ENCODE data around the gene WDR31.

WDR31 gene

DNA sequence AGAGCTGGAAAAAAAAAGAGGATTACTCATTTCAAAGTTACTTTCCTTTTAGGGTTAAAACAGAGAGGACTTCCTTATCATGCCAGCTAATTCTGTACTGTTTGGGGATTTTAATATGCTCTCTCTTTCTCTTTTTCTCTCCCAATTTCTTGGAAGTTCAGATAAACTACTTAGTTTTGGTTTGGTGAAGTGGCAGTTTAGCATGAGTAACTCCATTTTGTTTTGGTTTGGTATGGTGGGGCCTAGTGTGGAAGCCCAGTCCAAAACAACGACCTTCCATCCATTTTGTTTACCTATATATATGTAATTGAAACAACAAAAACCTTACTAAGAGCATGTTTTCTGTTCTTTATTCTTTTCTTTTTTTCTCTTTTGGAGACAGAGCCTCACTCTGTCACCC, 5.6 kb upstream of the WDR31 start:
- in situ Hi-C loops (cut with MboI; ENCODE audit: low pct_unique_long_range_greater_than_20kb, low sequenced_read_pairs), result no loop called here
- no peak for DNase-seq

GRCh38 chr9:113345190-113345589, 5.1 kb upstream of the WDR31 start:
- in situ Hi-C loops (cut with MboI; ENCODE audit: low pct_unique_long_range_greater_than_20kb, low sequenced_read_pairs), result no loop called here
- no peak for DNase-seq

- DNase-seq, result peak; percentile 83
- in situ Hi-C loops (cut with MboI; ENCODE audit: low pct_unique_long_range_greater_than_20kb, low sequenced_read_pairs), result no loop called here
Observed at GRCh38 chr9:113343732-113344231, 3.7 kb upstream of the WDR31 start.

- peak; percentile 12 for DNase-seq
- in situ Hi-C loops (cut with MboI; ENCODE audit: low pct_unique_long_range_greater_than_20kb, low sequenced_read_pairs), result no loop called here
Observed at GRCh38 chr9:113341712-113342410, 1.8 kb upstream of the WDR31 start.

DNA sequence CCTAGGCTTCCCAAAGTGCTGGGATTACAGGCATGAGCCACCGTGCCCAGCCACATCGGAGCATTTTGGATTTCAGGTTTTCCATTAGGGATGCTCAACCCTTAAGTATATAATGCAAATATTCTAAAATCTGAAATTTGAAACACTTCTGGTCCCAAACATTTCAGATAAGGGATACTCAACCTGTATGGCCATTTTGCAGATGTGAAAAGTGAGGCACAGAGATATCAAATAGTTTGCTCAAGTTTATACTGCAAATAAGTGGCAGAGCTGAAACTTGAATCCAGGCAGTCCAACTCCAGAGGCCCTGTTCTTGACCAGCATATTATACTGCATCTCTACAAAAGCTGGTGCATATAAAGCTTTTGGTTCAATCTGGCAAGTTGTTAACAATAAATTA, 2.4 kb downstream of the WDR31 start:
- in situ Hi-C loops (cut with MboI; ENCODE audit: low pct_unique_long_range_greater_than_20kb, low sequenced_read_pairs), result no loop called here
- DNase-seq, result no peak

- no peak for DNase-seq
- in situ Hi-C loops (cut with MboI; ENCODE audit: low pct_unique_long_range_greater_than_20kb, low sequenced_read_pairs), result no loop called here
Observed at GRCh38 chr9:113331780-113332179, 8.3 kb downstream of the WDR31 start.

- no peak for DNase-seq
- in situ Hi-C loops (cut with MboI; ENCODE audit: low pct_unique_long_range_greater_than_20kb, low sequenced_read_pairs), result no loop called here
Observed at GRCh38 chr9:113328045-113328782, 11.9 kb downstream of the WDR31 start.

- in situ Hi-C loops (cut with MboI; ENCODE audit: low pct_unique_long_range_greater_than_20kb, low sequenced_read_pairs), result no loop called here
- no peak for DNase-seq
Observed at GRCh38 chr9:113326230-113326629, 13.8 kb downstream of the WDR31 start.

- DNase-seq, result no peak
- in situ Hi-C loops (cut with MboI; ENCODE audit: low pct_unique_long_range_greater_than_20kb, low sequenced_read_pairs), result no loop called here
Observed at GRCh38 chr9:113322671-113323070, 17.4 kb downstream of the WDR31 start.

DNA sequence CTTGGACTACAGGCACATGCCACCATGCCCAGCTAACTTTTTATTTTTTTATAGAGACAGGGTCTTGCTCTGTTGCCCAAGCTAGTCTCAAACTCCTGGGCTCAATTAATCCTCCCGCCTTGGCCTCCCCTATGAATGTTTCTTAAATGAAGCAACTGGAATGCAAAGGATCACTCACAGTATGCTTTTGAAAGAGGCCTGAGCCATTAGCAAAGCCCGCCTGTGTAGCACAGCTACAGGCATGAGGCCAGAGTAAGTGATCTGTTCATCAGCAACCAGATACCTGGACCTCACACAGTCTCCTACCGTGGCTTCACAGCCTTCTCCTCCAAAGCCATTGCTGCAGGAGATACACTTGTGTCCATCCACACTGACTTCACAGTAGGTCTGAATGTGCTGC, 20.0 kb downstream of the WDR31 start:
- in situ Hi-C loops (cut with MboI; ENCODE audit: low pct_unique_long_range_greater_than_20kb, low sequenced_read_pairs), result no loop called here
- DNase-seq, result no peak

- DNase-seq, result no peak
- in situ Hi-C loops (cut with MboI; ENCODE audit: low pct_unique_long_range_greater_than_20kb, low sequenced_read_pairs), result no loop called here
Observed at GRCh38 chr9:113319054-113319453, 21.0 kb downstream of the WDR31 start.

- DNase-seq, result no peak
- in situ Hi-C loops (cut with MboI; ENCODE audit: low pct_unique_long_range_greater_than_20kb, low sequenced_read_pairs), result no loop called here
Observed at GRCh38 chr9:113317777-113318176, 22.3 kb downstream of the WDR31 start.

DNA sequence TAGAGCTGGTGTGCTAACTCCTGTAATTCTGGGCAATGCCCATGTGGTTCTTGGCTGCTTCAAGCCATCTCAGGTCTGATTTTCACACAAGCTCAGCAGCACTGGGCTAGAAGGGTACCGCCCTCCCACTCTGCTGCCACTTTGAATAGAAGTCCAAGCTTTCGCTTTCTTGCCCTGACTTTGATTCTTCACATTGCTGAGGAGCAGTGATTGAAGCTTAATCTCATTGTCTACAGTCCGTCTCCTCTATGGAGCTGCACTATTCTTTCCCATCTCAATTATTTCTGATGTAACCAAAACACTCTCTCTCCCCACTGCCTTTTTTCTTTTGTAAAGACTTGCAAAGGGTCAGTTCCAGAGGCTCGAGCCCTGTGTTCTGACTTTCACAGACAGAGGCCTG, 24.0 kb downstream of the WDR31 start:
- DNase-seq, result no peak
- in situ Hi-C loops (cut with MboI; ENCODE audit: low pct_unique_long_range_greater_than_20kb, low sequenced_read_pairs), result no loop called here

GRCh38 chr9:113315231-113315630, 24.8 kb downstream of the WDR31 start:
- DNase-seq, result no peak

DNA sequence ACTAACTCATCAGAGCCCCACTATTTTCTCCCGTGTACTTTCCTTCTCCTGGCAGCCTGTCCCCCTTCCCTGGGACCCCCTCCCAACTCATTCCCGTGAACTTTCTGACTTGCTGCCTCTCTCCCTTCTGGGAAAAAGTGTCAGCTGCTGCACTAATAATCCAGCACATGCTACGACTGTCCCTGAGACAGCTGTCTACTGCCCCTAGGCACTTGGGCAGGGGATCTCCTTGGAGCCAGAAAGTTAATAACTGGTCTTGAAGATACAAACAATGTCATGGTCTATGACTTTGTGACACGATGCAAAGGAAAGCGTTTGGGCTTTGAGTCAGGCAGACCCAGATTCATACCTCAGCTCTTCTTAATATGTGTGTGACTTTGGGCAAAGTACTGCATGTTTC, 26.8 kb downstream of the WDR31 start:
- DNase-seq, result no peak
- in situ Hi-C loops (cut with MboI; ENCODE audit: low pct_unique_long_range_greater_than_20kb, low sequenced_read_pairs), result no loop called here

More at GRCh38 chr9:113315231-113315630, 24.8 kb downstream of the WDR31 start:
- in situ Hi-C loops (cut with MboI; ENCODE audit: low pct_unique_long_range_greater_than_20kb, low sequenced_read_pairs), result no loop called here

DNA sequence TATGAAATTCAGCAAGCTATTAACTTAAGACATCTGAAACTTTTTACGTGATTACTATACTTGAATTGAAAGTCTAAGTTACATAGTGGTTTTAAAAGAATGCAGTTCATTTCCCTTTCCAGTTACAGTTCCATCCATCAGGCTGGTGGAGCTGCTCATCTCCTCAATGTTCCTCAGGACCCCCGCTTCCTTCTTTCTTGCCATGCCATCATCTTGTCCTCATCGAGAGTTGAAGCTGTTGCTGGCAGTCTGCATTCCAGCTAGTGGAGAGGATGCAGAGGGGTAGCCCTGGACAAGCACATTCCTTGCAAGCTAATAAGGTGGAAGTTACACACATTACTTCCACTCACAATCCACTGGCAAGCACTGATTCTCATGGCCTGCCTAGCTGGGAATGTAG, 28.1 kb downstream of the WDR31 start:
- no peak for DNase-seq
- in situ Hi-C loops (cut with MboI; ENCODE audit: low pct_unique_long_range_greater_than_20kb, low sequenced_read_pairs), result no loop called here

GRCh38 chr9:113310538-113310937, 29.5 kb downstream of the WDR31 start:
- DNase-seq, result no peak
- in situ Hi-C loops (cut with MboI; ENCODE audit: low pct_unique_long_range_greater_than_20kb, low sequenced_read_pairs), result no loop called here

- peak; percentile 46 for DNase-seq
Observed at GRCh38 chr9:113309204-113309813, 30.8 kb downstream of the WDR31 start.

GRCh38 chr9:113307396-113307975, 32.6 kb downstream of the WDR31 start:
- no peak for DNase-seq
- in situ Hi-C loops (cut with MboI; ENCODE audit: low pct_unique_long_range_greater_than_20kb, low sequenced_read_pairs), result no loop called here

More at GRCh38 chr9:113309204-113309813, 30.8 kb downstream of the WDR31 start:
- in situ Hi-C loops (cut with MboI; ENCODE audit: low pct_unique_long_range_greater_than_20kb, low sequenced_read_pairs), result no loop called here

DNA sequence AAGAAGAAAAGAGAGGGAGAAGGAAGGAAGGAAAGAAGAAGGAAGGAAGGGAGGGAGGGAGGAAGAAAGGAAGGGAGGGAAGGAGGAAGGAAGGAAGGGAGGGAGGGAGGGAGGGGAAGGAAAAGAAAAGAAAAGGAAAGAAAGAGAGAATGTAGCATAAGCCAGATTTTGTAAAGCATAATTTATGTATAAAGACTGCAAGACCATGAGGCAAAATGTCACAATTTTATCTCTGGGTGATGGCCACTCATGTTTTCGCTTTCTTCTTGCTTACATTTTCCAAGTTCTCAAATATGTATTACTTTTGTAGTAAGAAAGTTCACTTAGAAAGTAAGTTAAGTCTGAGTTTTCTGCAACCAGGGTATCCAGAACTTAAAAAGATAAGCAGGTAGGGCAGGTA, 33.5 kb downstream of the WDR31 start:
- in situ Hi-C loops (cut with MboI; ENCODE audit: low pct_unique_long_range_greater_than_20kb, low sequenced_read_pairs), result no loop called here
- DNase-seq, result no peak
